Neural cell (in vitro differentiated cells): ENCODE measurements around the gene CST6. TPM values are rescaled to one million over a fixed set of nuclear protein-coding genes. Genes with fewer than 3 reads are reported as not detected.

Experiments
- H2AFZ ChIP-seq: fragments of 200-600, 300-800 bp; sonication (generic), shearing (Covaris generic); 2 replicates; pipeline ENCODE4 v1.6.0; 2014; ENCODE audit warnings: low read depth, mild to moderate bottlenecking, antibody characterized with exemption, low read length, moderate library complexity
- H3F3A ChIP-seq: fragments of 200-600 bp; shearing (Covaris generic); 2 replicates; pipeline ENCODE4 v1.6.1; 2016; ENCODE audit warnings: mild to moderate bottlenecking, moderate library complexity, mixed read lengths, antibody characterized with exemption, low read length; ENCODE audit not compliant: insufficient read depth, poor library complexity, severe bottlenecking
- H3K27ac ChIP-seq: fragments of 200-600, 300-800 bp; sonication (generic), shearing (Covaris generic); 2 replicates; pipeline ENCODE4 v1.5.1; 2014; ENCODE audit warnings: mild to moderate bottlenecking, low read length, moderate library complexity
- H3K27me3 ChIP-seq: fragments of 300-800, 200-600 bp; sonication (generic), shearing (Covaris generic); 2 replicates; pipeline ENCODE4 v1.6.0; 2014; ENCODE audit warnings: mild to moderate bottlenecking, low read depth, low read length, moderate library complexity; ENCODE audit not compliant: insufficient read depth
- H3K36me3 ChIP-seq: fragments of 300-800, 200-600 bp; sonication (generic), shearing (Covaris generic); 2 replicates; pipeline ENCODE4 v1.5.1; 2014; ENCODE audit warnings: mild to moderate bottlenecking, antibody characterized with exemption, low read length, moderate library complexity; ENCODE audit not compliant: insufficient read depth
- H3K4me2 ChIP-seq: fragments of 300-800, 200-600 bp; sonication (generic), shearing (Covaris generic); 2 replicates; pipeline ENCODE4 v1.6.0; 2014; ENCODE audit warnings: mild to moderate bottlenecking, low read length
- H3K4me3 ChIP-seq: fragments of 300-800, 200-600 bp; sonication (generic), shearing (Covaris generic); 2 replicates; pipeline ENCODE4 v1.5.1; 2014; ENCODE audit warnings: mild to moderate bottlenecking, low read length, moderate library complexity
- H3K79me2 ChIP-seq: fragments of 200-600 bp; shearing (Covaris generic); replicated peaks from 2 replicates; pipeline ENCODE4 v1.6.0; 2014; ENCODE audit warnings: mild to moderate bottlenecking, low read length, moderate library complexity; ENCODE audit not compliant: insufficient read depth
- H3K9ac ChIP-seq: fragments of 300-800, 200-600 bp; sonication (generic), shearing (Covaris generic); 2 replicates; pipeline ENCODE4 v1.6.1; 2016; ENCODE audit warnings: mild to moderate bottlenecking, low read length, mixed read lengths
- H3K9me2 ChIP-seq: fragments of 200-600 bp; shearing (Covaris generic); 2 replicates; pipeline ENCODE4 v1.6.1; 2016; ENCODE audit warnings: mild to moderate bottlenecking, low read length, mixed read lengths; ENCODE audit not compliant: insufficient read depth
- H3K9me3 ChIP-seq: fragments of 200-600, 300-800 bp; sonication (generic), shearing (Covaris generic); 2 replicates; pipeline ENCODE4 v1.6.1; 2016; ENCODE audit warnings: mild to moderate bottlenecking, mixed run types, low read length, moderate library complexity, mixed read lengths
- H4K20me1 ChIP-seq: fragments of 200-600 bp; shearing (Covaris generic); 2 replicates; pipeline ENCODE4 v1.6.1; 2016; ENCODE audit warnings: mild to moderate bottlenecking, mixed run types; ENCODE audit not compliant: insufficient read depth
- EP300 ChIP-seq: fragments of 450-650 bp; conservative IDR thresholded peaks from 2 replicates; pipeline ENCODE4 v1.6.1; 2014; ENCODE audit warnings: antibody characterized with exemption, mild to moderate bottlenecking, moderate library complexity; ENCODE audit not compliant: poor library complexity, severe bottlenecking
- EZH2 ChIP-seq: fragments of 200-600, 300-800 bp; shearing (Covaris generic), sonication (generic); IDR thresholded peaks from 2 replicates; pipeline ENCODE4 v1.6.1; 2014; ENCODE audit warnings: antibody characterized with exemption, low read length, borderline replicate concordance, mild to moderate bottlenecking; ENCODE audit not compliant: insufficient read depth, poor library complexity, severe bottlenecking
- MXI1 ChIP-seq: fragments of 450-650 bp; conservative IDR thresholded peaks from 2 replicates; pipeline ENCODE4 v1.6.1; 2014; ENCODE audit warnings: antibody characterized with exemption, mild to moderate bottlenecking; ENCODE audit not compliant: poor library complexity, severe bottlenecking
- POLR2AphosphoS5 ChIP-seq: IDR thresholded peaks from 2 replicates; pipeline ENCODE4 v1.6.1; 2012
- RAD21 ChIP-seq: fragments of 450-650 bp; conservative IDR thresholded peaks from 2 replicates; pipeline ENCODE4 v1.6.1; 2014; ENCODE audit warnings: antibody characterized with exemption, mild to moderate bottlenecking, moderate library complexity
- SMC3 ChIP-seq: fragments of 450-650 bp; conservative IDR thresholded peaks from 2 replicates; pipeline ENCODE4 v1.6.1; 2014; ENCODE audit warnings: antibody characterized with exemption, mild to moderate bottlenecking, moderate library complexity; ENCODE audit not compliant: poor library complexity
- TAF1 ChIP-seq: IDR thresholded peaks from 2 replicates; pipeline ENCODE4 v1.6.1; 2012; ENCODE audit warnings: low read depth
- polyA plus RNA-seq: library from polyadenylated mRNA; depleted of rRNA; stranded (reverse); fragments of >200 nt; gene quantifications from 2 replicates; pipeline ENCODE4 v1.2.3, GENCODE V29; 2014
- TF ChIP-seq, protein P1 (sequence below): IDR thresholded peaks from 2 replicates; pipeline ENCODE4 v1.6.1; 2012; ENCODE audit warnings: borderline replicate concordance
- TF ChIP-seq, protein P2 (sequence below): fragments of 450-650 bp; IDR thresholded peaks from 2 replicates; pipeline ENCODE4 v1.5.1; 2014; ENCODE audit warnings: antibody characterized with exemption, mild to moderate bottlenecking, moderate library complexity; ENCODE audit not compliant: poor library complexity, severe bottlenecking

The CST6 gene
- polyA plus RNA-seq, 1 donor from 2014 or later, result not detected

DNA sequence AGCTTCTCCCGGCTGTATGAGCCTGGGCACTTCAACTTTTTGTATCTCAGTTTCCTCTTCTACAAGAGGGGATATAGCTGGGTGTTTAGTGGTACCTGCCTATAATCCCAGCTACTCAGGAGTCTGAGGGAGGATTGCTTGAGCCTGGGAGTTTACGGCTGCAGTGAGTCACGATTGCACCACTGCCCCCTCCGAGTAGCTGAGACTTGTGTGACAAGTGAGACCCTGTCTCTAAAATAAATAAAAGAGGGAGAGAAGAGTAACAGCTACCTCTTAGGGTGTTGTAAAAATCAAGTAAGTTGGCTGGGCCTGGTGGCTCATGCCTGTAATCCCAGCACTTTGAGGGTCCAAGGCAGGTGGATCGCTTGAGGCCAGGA, 24.5 kb downstream of the CST6 start:
- no peaks in the 10 kb centered on the region for H3K9me2 ChIP-seq
- H3K9me3 ChIP-seq, result no peaks in the 10 kb centered on the region
- H3K9ac ChIP-seq, result no peak overlapping the region
- no peak overlapping the region for H3K27ac ChIP-seq
- H3K79me2 ChIP-seq, result no peaks in the 10 kb centered on the region
- H3F3A ChIP-seq, result no peaks in the 10 kb centered on the region
- H3K4me3 ChIP-seq, result no peak overlapping the region
- H2AFZ ChIP-seq, result no peak overlapping the region
- no peak overlapping the region for H3K4me2 ChIP-seq
- H3K36me3 ChIP-seq, result no peaks in the 10 kb centered on the region
- no peaks in the 10 kb centered on the region for H3K27me3 ChIP-seq
- TF ChIP-seq SMC3 (no peak), TAF1 (no peak), EZH2 (no peak), RAD21 (no peak), EP300 (no peak), MXI1 (no peak), POLR2AphosphoS5 (no peak)
- TF ChIP-seq, protein P1, sequence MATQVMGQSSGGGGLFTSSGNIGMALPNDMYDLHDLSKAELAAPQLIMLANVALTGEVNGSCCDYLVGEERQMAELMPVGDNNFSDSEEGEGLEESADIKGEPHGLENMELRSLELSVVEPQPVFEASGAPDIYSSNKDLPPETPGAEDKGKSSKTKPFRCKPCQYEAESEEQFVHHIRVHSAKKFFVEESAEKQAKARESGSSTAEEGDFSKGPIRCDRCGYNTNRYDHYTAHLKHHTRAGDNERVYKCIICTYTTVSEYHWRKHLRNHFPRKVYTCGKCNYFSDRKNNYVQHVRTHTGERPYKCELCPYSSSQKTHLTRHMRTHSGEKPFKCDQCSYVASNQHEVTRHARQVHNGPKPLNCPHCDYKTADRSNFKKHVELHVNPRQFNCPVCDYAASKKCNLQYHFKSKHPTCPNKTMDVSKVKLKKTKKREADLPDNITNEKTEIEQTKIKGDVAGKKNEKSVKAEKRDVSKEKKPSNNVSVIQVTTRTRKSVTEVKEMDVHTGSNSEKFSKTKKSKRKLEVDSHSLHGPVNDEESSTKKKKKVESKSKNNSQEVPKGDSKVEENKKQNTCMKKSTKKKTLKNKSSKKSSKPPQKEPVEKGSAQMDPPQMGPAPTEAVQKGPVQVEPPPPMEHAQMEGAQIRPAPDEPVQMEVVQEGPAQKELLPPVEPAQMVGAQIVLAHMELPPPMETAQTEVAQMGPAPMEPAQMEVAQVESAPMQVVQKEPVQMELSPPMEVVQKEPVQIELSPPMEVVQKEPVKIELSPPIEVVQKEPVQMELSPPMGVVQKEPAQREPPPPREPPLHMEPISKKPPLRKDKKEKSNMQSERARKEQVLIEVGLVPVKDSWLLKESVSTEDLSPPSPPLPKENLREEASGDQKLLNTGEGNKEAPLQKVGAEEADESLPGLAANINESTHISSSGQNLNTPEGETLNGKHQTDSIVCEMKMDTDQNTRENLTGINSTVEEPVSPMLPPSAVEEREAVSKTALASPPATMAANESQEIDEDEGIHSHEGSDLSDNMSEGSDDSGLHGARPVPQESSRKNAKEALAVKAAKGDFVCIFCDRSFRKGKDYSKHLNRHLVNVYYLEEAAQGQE, result no peak
- TF ChIP-seq, protein P2, sequence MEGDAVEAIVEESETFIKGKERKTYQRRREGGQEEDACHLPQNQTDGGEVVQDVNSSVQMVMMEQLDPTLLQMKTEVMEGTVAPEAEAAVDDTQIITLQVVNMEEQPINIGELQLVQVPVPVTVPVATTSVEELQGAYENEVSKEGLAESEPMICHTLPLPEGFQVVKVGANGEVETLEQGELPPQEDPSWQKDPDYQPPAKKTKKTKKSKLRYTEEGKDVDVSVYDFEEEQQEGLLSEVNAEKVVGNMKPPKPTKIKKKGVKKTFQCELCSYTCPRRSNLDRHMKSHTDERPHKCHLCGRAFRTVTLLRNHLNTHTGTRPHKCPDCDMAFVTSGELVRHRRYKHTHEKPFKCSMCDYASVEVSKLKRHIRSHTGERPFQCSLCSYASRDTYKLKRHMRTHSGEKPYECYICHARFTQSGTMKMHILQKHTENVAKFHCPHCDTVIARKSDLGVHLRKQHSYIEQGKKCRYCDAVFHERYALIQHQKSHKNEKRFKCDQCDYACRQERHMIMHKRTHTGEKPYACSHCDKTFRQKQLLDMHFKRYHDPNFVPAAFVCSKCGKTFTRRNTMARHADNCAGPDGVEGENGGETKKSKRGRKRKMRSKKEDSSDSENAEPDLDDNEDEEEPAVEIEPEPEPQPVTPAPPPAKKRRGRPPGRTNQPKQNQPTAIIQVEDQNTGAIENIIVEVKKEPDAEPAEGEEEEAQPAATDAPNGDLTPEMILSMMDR, result no peak
- H4K20me1 ChIP-seq, result no peaks in the 10 kb centered on the region

DNA sequence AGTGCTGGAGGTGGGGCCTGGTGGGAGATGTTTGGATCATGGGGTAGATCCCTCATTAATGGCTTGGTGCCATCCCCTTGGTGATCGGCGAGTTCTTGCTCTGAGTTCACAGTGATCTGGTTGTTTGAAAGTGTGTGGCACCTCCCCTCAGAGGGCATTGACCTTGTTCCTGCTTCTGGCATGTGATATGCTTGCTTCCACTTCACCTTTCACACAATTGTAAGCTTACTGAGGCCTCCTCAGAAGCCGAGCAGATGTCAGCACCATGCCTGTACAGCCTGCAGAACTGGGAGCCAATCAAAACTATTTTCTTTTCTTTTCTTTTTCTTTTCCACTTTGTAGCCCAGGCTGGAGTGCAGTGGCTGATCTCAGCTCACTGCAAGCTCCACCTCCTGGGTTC, 25.5 kb downstream of the CST6 start:
- no peak overlapping the region for H2AFZ ChIP-seq
- no peaks in the 10 kb centered on the region for H3K9me2 ChIP-seq
- no peaks in the 10 kb centered on the region for H3K36me3 ChIP-seq
- H3F3A ChIP-seq, result no peaks in the 10 kb centered on the region
- no peak overlapping the region for H3K27ac ChIP-seq
- H3K4me2 ChIP-seq, result no peak overlapping the region
- H3K9ac ChIP-seq, result no peak overlapping the region
- no peaks in the 10 kb centered on the region for H3K79me2 ChIP-seq
- no peaks in the 10 kb centered on the region for H3K27me3 ChIP-seq
- no peak overlapping the region for H3K4me3 ChIP-seq
- no peak for TF ChIP-seq POLR2AphosphoS5
- no peak for TF ChIP-seq MXI1
- TF ChIP-seq, protein P1, result no peak
- TF ChIP-seq SMC3, result no peak
- TF ChIP-seq, protein P2, result no peak
- no peak for TF ChIP-seq EZH2
- no peak for TF ChIP-seq TAF1
- TF ChIP-seq RAD21, result no peak
- TF ChIP-seq EP300, result no peak
- no peaks in the 10 kb centered on the region for H4K20me1 ChIP-seq
- no peaks in the 10 kb centered on the region for H3K9me3 ChIP-seq
